OCI-LY1 (cell line): ENCODE results near the gene DNAAF9.

Source experiments
- H2AFZ ChIP-seq: fragments of 200-600 bp; sonication (generic), shearing (Covaris generic); 2 replicates; pipeline ENCODE4 v1.6.0; 2014; ENCODE audit warnings: antibody characterized with exemption, mild to moderate bottlenecking, low read length
- H3F3A ChIP-seq: fragments of 200-600 bp; sonication (generic), shearing (Covaris generic); 2 replicates; pipeline ENCODE4 v1.6.0; 2014; ENCODE audit warnings: mild to moderate bottlenecking, antibody characterized with exemption, low read length, moderate library complexity; ENCODE audit not compliant: insufficient read depth
- H3K27ac ChIP-seq: fragments of 200-600 bp; sonication (generic); 2 replicates; pipeline ENCODE4 v1.5.1; 2014; ENCODE audit warnings: low read length, mixed run types, mild to moderate bottlenecking, low read depth; ENCODE audit not compliant: poor library complexity, severe bottlenecking
- H3K27me3 ChIP-seq: fragments of 200-600 bp; sonication (generic); 2 replicates; pipeline ENCODE4 v1.6.0; 2014; ENCODE audit warnings: antibody characterized with exemption, mild to moderate bottlenecking, low read length, moderate library complexity; ENCODE audit not compliant: insufficient read depth
- H3K36me3 ChIP-seq: fragments of 200-600 bp; sonication (generic); 2 replicates; pipeline ENCODE4 v1.6.1; 2014; ENCODE audit warnings: mild to moderate bottlenecking, antibody characterized with exemption, low read length, moderate library complexity, mixed read lengths; ENCODE audit not compliant: insufficient read depth
- H3K4me1 ChIP-seq: fragments of 200-600 bp; sonication (generic); 2 replicates; pipeline ENCODE4 v1.5.1; 2014; ENCODE audit warnings: mild to moderate bottlenecking, low read length, moderate library complexity; ENCODE audit not compliant: insufficient read depth, severe bottlenecking
- H3K4me2 ChIP-seq: fragments of 200-600 bp; sonication (generic), shearing (Covaris generic); 2 replicates; pipeline ENCODE4 v1.6.1; 2014; ENCODE audit warnings: low read length
- H3K4me3 ChIP-seq: fragments of 200-600 bp; sonication (generic); 2 replicates; pipeline ENCODE4 v1.5.1; 2014; ENCODE audit warnings: low read length, low read depth, mild to moderate bottlenecking, mixed read lengths; ENCODE audit not compliant: poor library complexity, severe bottlenecking
- H3K79me2 ChIP-seq: fragments of 200-600 bp; shearing (Covaris generic); 2 replicates; pipeline ENCODE4 v1.6.1; 2016; ENCODE audit warnings: mixed run types, low read length, mixed read lengths; ENCODE audit not compliant: insufficient read depth
- H3K9ac ChIP-seq: fragments of 200-600 bp; sonication (generic), shearing (Covaris generic); 2 replicates; pipeline ENCODE4 v1.6.1; 2014; ENCODE audit warnings: mild to moderate bottlenecking, low read length, mixed read lengths
- H3K9me2 ChIP-seq: fragments of 200-600 bp; sonication (generic), shearing (Covaris generic); 2 replicates; pipeline ENCODE4 v1.6.1; 2014; ENCODE audit warnings: low read depth, mild to moderate bottlenecking, low read length, mixed read lengths
- H3K9me3 ChIP-seq: fragments of 200-600 bp; shearing (Covaris generic); 2 replicates; pipeline ENCODE4 v1.6.1; 2014; ENCODE audit warnings: low read length, mixed read lengths
- H4K20me1 ChIP-seq: fragments of 200-600 bp; sonication (generic), shearing (Covaris generic); 2 replicates; pipeline ENCODE4 v1.6.0; 2016; ENCODE audit warnings: mild to moderate bottlenecking, low read length; ENCODE audit not compliant: insufficient read depth
- CTCF ChIP-seq: fragments of 200-600 bp; sonication (generic), shearing (Covaris generic); IDR thresholded peaks from 2 replicates; pipeline ENCODE4 v1.5.1; 2017; ENCODE audit warnings: mild to moderate bottlenecking, antibody characterized with exemption, low read length, moderate library complexity, mixed read lengths
- EZH2 ChIP-seq: fragments of 200-600 bp; sonication (generic), shearing (Covaris generic); IDR thresholded peaks from 2 replicates; pipeline ENCODE4 v1.8.0; 2017; ENCODE audit warnings: borderline replicate concordance, mixed run types, mild to moderate bottlenecking, antibody characterized with exemption, low read length, moderate library complexity, mixed read lengths

The DNAAF9 gene

GRCh38 chr20:3398681-3399252 lies 8.7 kb downstream of the DNAAF9 start:
- H3K79me2 ChIP-seq = no peaks in the 10 kb centered on the region
- no peak overlapping the region for H3K27ac ChIP-seq

GRCh38 chr20:3396492-3396891 lies 11.0 kb downstream of the DNAAF9 start:
- no peak overlapping the region for H3K4me3 ChIP-seq
- no peak overlapping the region for H3K9ac ChIP-seq
- H3K4me1 ChIP-seq = no peaks in the 10 kb centered on the region
- H3K27ac ChIP-seq = no peak overlapping the region
- no peaks in the 10 kb centered on the region for H3K79me2 ChIP-seq
- no peaks in the 10 kb centered on the region for H3K27me3 ChIP-seq
- TF ChIP-seq CTCF = no peak
- TF ChIP-seq EZH2 = no peak
- no peaks in the 10 kb centered on the region for H3F3A ChIP-seq
- H3K4me2 ChIP-seq = no peak overlapping the region
- no peaks in the 10 kb centered on the region for H3K9me2 ChIP-seq
- H3K36me3 ChIP-seq = no peaks in the 10 kb centered on the region
- H3K9me3 ChIP-seq = no peaks in the 10 kb centered on the region
- no peaks in the 10 kb centered on the region for H4K20me1 ChIP-seq
- H2AFZ ChIP-seq = no peak overlapping the region

More at GRCh38 chr20:3398681-3399252, 8.7 kb downstream of the DNAAF9 start:
- Histone ChIP-seq H3K9ac (no peak overlapping the region), H3K4me1 (no peaks in the 10 kb centered on the region), H3K4me2 (no peak overlapping the region), H3K36me3 (no peaks in the 10 kb centered on the region), H3K9me2 (no peaks in the 10 kb centered on the region), H3K4me3 (no peak overlapping the region), H3F3A (no peaks in the 10 kb centered on the region), H4K20me1 (no peaks in the 10 kb centered on the region), H3K27me3 (no peaks in the 10 kb centered on the region), H2AFZ (no peak overlapping the region), H3K9me3 (no peaks in the 10 kb centered on the region)
- no peak for TF ChIP-seq EZH2
- no peak for TF ChIP-seq CTCF

- Histone ChIP-seq H3K79me2 (no peaks in the 10 kb centered on the region), H3K4me1 (no peaks in the 10 kb centered on the region), H3K27ac (no peak overlapping the region), H3K36me3 (no peaks in the 10 kb centered on the region), H4K20me1 (no peaks in the 10 kb centered on the region), H3K9me3 (no peaks in the 10 kb centered on the region), H3K9me2 (no peaks in the 10 kb centered on the region), H3K27me3 (peaks cover 3% of the 10 kb centered on the region; the same call in 1 of the 2 replicates), H3K4me3 (no peak overlapping the region), H3F3A (no peaks in the 10 kb centered on the region), H3K4me2 (no peak overlapping the region), H2AFZ (no peak overlapping the region), H3K9ac (no peak overlapping the region)
- TF ChIP-seq EZH2 (no peak), CTCF (no peak)
These were observed 14.7 kb downstream of the DNAAF9 start for GRCh38 chr20:3392756-3393155.
